Esophagus squamous epithelium (tissue), 4 donors: Measurements from ENCODE around the gene CLDN20.

ENCODE experiments used
- POLR2A ChIP-seq, 4 donors: fragments of 450-650 bp; IDR thresholded peaks; one replicate each; pipeline ENCODE4 v1.6.1; 2017; ENCODE audit warnings: antibody characterized with exemption in 4 of 4, mild to moderate bottlenecking in 4 of 4, moderate library complexity in 3 of 4
- TF ChIP-seq, protein P1 (sequence below), 6 experiments: fragments of 450-650 bp in 4 of 6; fragments of 200-600 bp in 2 of 6; sonication (generic) in 2 of 6; IDR thresholded peaks; one replicate each; pipeline ENCODE4 v1.5.1; 2016 to 2019; ENCODE audit warnings: antibody characterized with exemption in 6 of 6, mild to moderate bottlenecking in 4 of 6, moderate library complexity in 4 of 6

DNA sequence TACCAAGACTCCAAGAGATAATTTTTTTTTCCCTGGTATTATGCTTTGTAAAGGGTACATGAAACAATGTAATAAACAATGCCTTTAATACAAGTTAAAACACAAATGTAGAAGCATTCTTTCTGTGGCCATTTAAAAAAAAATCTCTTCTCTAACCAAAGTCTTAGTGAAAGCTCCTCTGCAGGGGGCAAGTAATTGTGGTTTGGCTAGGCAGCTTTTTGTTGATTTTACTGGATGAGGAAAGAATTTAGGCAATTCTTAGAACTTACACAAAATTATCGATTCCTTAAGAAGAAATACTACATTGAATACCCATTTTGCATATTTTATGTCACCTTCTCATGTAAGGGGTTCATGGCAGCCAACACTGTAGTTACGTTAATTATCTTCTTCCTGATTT is 38.1 kb downstream of the CLDN20 start:
- TF ChIP-seq, protein P1, sequence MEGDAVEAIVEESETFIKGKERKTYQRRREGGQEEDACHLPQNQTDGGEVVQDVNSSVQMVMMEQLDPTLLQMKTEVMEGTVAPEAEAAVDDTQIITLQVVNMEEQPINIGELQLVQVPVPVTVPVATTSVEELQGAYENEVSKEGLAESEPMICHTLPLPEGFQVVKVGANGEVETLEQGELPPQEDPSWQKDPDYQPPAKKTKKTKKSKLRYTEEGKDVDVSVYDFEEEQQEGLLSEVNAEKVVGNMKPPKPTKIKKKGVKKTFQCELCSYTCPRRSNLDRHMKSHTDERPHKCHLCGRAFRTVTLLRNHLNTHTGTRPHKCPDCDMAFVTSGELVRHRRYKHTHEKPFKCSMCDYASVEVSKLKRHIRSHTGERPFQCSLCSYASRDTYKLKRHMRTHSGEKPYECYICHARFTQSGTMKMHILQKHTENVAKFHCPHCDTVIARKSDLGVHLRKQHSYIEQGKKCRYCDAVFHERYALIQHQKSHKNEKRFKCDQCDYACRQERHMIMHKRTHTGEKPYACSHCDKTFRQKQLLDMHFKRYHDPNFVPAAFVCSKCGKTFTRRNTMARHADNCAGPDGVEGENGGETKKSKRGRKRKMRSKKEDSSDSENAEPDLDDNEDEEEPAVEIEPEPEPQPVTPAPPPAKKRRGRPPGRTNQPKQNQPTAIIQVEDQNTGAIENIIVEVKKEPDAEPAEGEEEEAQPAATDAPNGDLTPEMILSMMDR (IDR thresholded peaks at IDR 0.05) = no peak
- no peak for TF ChIP-seq POLR2A (IDR thresholded peaks at IDR 0.05)
